Hematopoietic multipotent progenitor cell (in vitro differentiated cells): ENCODE measurements around the gene PRAMEF17. TPM values are rescaled to one million over a fixed set of nuclear protein-coding genes. Genes with fewer than 3 reads are reported as not detected.

Experiments used
- total RNA-seq: library from RNA; depleted of rRNA; stranded (reverse); fragments of >200 nt; gene quantifications from one replicate; pipeline ENCODE4 v1.2.3, GENCODE V29; 2012

Gene PRAMEF17
- total RNA-seq, 1 donor, result not detected

Other genes starting within 250 kb of the PRAMEF17 start
- gene PRAMEF26, start 233.6 kb upstream of the PRAMEF17 start, total RNA-seq, result not detected
- not detected for gene HNRNPCL4, start 224.0 kb upstream of the PRAMEF17 start, total RNA-seq
- not detected for gene PRAMEF9, start 217.8 kb upstream of the PRAMEF17 start, total RNA-seq
- gene PRAMEF13, start 188.2 kb upstream of the PRAMEF17 start, total RNA-seq, result not detected
- not detected for gene PRAMEF18, start 163.5 kb upstream of the PRAMEF17 start, total RNA-seq
- not detected for gene PRAMEF5, start 135.4 kb upstream of the PRAMEF17 start, total RNA-seq
- not detected for gene PRAMEF8, start 104.5 kb upstream of the PRAMEF17 start, total RNA-seq
- not detected for gene PRAMEF33, start 86.1 kb upstream of the PRAMEF17 start, total RNA-seq
- not detected for gene PRAMEF15, start 74.1 kb upstream of the PRAMEF17 start, total RNA-seq
- not detected for gene PRAMEF14, start 42.5 kb upstream of the PRAMEF17 start, total RNA-seq
- gene PRAMEF19, start 17.7 kb upstream of the PRAMEF17 start, total RNA-seq, result not detected
- not detected for gene PRAMEF20, start 20.8 kb downstream of the PRAMEF17 start, total RNA-seq
- gene LRRC38, start 124.4 kb downstream of the PRAMEF17 start, total RNA-seq, result 0.27 TPM
- gene PDPN, start 194.2 kb downstream of the PRAMEF17 start, total RNA-seq, result not detected